ACC112 (cell line): ENCODE data around the gene KLF7.
"Not testable (repeated sequence)": the region's sequence is repeated elsewhere in the genome, so short reads cannot be mapped to it uniquely, and the experiment has no call there.

Experiments
- H2AFZ ChIP-seq: fragments of 200-600 bp; sonication (generic); one replicate; pipeline ENCODE4 v1.6.0; 2017; ENCODE audit warnings: antibody characterized with exemption, low read length; ENCODE audit not compliant: unreplicated experiment
- H3K27ac ChIP-seq: fragments of 200-600 bp; sonication (generic); 2 replicates; pipeline ENCODE4 v1.5.1; 2014; ENCODE audit warnings: low read depth, mild to moderate bottlenecking, antibody characterized with exemption, low read length, moderate library complexity
- H3K27me3 ChIP-seq: fragments of 200-600 bp; sonication (generic); 2 replicates; pipeline ENCODE4 v1.6.1; 2014; ENCODE audit warnings: mild to moderate bottlenecking, antibody characterized with exemption, low read length, moderate library complexity, mixed read lengths; ENCODE audit not compliant: insufficient read depth
- H3K36me3 ChIP-seq: fragments of 200-600 bp; sonication (generic); 2 replicates; pipeline ENCODE4 v1.6.1; 2016; ENCODE audit warnings: mild to moderate bottlenecking, antibody characterized with exemption, low read length, moderate library complexity, mixed read lengths; ENCODE audit not compliant: insufficient read depth
- H3K4me1 ChIP-seq: fragments of 200-600 bp; sonication (generic); one replicate; pipeline ENCODE4 v1.6.1; 2016; ENCODE audit warnings: low read length, mixed read lengths; ENCODE audit not compliant: insufficient read depth, unreplicated experiment, control insufficient read depth
- H3K4me3 ChIP-seq: fragments of 200-600 bp; sonication (generic); 2 replicates; pipeline ENCODE4 v1.5.1; 2014; ENCODE audit warnings: mild to moderate bottlenecking, low read depth, low read length
- H3K79me2 ChIP-seq: fragments of 200-600 bp; sonication (generic); one replicate; pipeline ENCODE4 v1.6.0; 2016; ENCODE audit warnings: low read length; ENCODE audit not compliant: control insufficient read depth, unreplicated experiment, insufficient read depth

Gene KLF7

DNA sequence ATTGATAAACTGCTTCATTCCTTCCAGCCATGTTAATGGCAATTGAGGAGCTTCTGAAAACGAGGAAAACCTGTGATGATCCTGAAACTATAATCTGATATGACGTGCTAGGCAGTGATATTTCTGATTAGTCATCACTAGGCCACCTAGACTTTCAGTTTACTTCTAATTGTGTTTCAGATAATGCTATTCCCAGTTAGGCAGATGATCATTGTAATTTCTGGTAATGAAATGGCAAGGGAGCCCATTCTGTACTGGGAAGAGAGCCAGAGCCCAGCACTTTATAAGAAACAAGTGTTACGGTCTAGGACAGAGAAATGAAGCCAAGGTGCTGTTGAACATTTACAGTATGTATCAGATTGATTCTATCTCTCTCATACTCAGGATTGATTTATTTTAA is 120.2 kb downstream of the KLF7 start:
- H3K36me3 ChIP-seq = no peaks in the 10 kb centered on the region
- H3K27me3 ChIP-seq = no peaks in the 10 kb centered on the region
- no peak overlapping the region for H3K27ac ChIP-seq
- no peak overlapping the region for H2AFZ ChIP-seq
- H3K79me2 ChIP-seq = no peaks in the 10 kb centered on the region
- peaks cover 15% of the 10 kb centered on the region for H3K4me1 ChIP-seq
- H3K4me3 ChIP-seq = no peak overlapping the region

DNA sequence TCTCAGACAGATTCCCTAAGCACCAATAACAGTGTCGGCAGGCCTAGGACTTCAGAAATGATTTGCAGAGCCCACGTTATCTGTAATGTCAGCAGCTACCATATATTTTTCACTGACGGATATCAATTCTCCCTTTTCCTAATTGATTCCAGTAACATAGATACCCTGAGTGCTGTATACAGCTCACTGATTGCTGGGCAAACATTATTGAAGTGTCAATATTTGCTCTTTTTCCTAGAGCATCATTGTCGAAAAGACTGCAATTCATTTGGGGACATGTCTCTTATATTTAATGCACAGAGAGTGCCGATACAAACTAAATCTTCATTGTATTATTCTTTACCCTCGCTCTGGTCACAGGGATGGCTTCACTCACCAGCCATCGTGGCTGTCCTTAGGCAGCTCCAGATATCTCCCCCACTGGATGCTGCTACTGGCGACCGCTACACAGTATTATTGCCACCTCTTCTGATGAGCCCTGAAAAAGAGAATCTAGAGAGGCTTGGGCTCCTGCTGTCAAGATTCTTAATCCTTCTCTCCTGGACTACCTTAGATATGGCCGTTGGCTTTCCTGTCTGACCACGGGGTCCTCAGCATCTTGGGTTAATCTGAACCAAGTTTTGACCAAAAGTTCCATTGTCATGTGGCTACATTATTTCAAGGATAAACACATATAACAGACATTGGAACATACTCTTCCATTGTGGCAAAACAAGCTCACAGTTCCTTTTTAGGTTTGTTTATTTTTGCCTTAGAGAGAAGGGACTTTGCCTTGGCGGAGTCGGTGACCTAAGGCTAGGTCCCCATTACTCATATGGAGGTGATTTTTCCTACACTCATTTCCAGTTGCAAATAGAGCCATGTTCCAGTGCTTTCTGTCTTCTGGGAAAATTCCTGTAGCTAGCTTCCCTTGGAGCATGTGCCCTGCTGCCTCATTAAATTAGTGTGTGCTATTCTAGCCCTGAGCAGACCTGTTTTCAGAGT is 121.1 kb downstream of the KLF7 start:
- Histone ChIP-seq H3K27me3 (no peaks in the 10 kb centered on the region), H3K79me2 (no peaks in the 10 kb centered on the region), H3K27ac (no peak overlapping the region), H2AFZ (no peak overlapping the region), H3K36me3 (no peaks in the 10 kb centered on the region), H3K4me3 (no peak overlapping the region), H3K4me1 (peaks cover 15% of the 10 kb centered on the region)

DNA sequence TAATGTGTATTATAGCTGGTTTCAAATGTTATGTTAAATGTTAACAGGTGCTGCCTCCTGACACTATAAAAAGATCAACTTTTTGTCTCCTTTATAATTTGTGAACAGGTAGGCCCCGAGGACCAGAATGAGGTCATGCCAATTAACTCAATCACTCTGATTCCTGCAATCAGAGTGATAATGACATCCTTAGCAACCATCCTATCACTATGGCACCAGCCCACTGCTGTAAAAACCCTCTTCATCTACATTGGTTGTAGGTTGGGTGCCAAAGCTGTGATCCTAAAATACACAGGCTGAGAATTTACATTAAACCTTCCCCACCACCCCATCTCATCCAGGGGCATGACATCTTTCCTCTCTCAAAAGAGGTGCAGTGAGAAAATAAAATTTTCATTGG is 122.9 kb downstream of the KLF7 start:
- Histone ChIP-seq H3K36me3 (no peaks in the 10 kb centered on the region), H3K4me1 (peaks cover 15% of the 10 kb centered on the region), H3K27ac (no peak overlapping the region), H3K4me3 (no peak overlapping the region), H3K79me2 (no peaks in the 10 kb centered on the region), H3K27me3 (no peaks in the 10 kb centered on the region), H2AFZ (no peak overlapping the region)

DNA sequence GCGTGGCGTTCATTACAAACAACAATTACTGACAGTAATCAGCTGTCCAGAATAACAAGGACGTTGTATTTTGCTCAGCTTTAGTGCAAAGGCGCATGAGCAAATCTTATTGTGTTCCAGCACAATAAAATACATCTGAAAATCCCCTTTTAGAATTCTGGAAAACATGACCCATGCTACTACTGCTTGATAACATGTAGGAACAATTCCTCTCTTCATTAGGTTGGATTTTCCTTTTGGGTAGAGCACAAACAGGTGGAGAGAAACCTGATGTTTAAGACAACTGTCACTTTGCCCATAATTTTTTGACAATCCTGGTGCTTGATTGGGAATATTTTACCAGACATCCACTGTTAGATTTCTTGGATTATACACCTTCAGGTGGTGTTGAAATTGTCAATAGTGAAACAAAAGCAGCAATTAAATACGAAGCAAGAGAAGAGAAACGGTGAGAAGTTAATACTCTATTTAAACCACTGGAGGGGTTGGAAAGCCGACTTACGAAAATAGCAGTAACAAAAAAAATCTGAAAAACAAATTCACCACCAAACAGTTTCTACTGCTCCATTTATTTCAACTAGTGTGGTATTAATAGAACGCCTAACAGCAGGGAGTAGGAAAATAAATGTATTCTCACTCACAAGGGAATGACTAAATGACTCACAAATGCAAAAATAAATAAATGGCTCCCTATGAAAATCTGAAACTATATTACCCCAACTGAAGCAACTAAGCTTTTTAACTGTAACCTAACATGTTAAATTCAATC is 123.8 kb downstream of the KLF7 start:
- Histone ChIP-seq H3K79me2 (no peaks in the 10 kb centered on the region), H3K36me3 (no peaks in the 10 kb centered on the region), H3K27ac (no peak overlapping the region), H3K4me3 (0 out of 2 replicates have a peak overlapping the region, but pooled peaks have one; percentile 21), H3K27me3 (no peaks in the 10 kb centered on the region), H3K4me1 (peaks cover 15% of the 10 kb centered on the region), H2AFZ (peak overlapping the region; percentile 35)

DNA sequence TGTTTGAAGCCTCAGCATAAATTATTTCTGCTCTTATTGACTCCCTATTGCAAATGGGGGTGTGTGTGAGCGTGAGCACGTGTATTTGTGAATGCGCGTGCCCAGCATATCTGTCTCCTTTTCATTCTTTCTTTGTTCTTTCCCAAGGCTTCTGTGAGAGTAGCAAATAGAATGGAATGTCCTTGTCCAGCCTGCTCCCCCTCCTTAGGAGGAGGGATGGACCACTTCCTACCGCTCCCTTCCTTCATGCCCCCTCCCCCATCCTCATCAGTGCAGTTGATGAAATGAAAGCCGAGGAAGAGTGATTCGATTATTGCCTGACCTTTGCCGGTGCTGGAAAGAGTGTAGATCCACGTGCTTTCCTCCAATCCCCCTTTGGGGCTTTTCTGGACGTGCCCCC is 124.5 kb downstream of the KLF7 start:
- no peak overlapping the region for H3K27ac ChIP-seq
- H3K36me3 ChIP-seq = no peaks in the 10 kb centered on the region
- H3K4me3 ChIP-seq = peak overlapping the region; percentile 56

DNA sequence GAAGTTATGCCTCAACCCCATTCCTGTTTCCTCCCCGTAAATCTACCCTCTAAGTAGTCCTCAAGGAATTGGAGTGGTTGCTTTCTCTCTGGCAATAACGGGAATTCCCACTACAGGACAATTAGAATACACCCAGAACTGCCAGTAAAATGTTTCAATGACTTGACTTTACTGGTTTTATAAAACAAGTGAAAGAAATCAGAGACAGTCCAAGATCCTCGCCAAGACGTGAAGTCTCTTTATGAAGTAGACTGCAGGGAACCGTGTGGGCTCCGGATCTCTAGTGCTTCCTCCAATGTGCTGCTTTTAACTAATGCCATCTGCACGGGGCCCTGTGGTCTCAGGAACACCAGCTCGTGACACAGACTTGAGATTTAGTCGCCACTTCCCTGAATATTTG is 125.1 kb downstream of the KLF7 start:
- no peaks in the 10 kb centered on the region for H3K27me3 ChIP-seq
- H3K4me3 ChIP-seq = no peak overlapping the region
- peak overlapping the region; percentile 1 for H2AFZ ChIP-seq
- peaks cover 11% of the 10 kb centered on the region for H3K4me1 ChIP-seq
- no peaks in the 10 kb centered on the region for H3K79me2 ChIP-seq
- no peak overlapping the region for H3K27ac ChIP-seq
- H3K36me3 ChIP-seq = no peaks in the 10 kb centered on the region

More for the DNA sequence above, 124.5 kb downstream of the KLF7 start:
- Histone ChIP-seq H3K79me2 (no peaks in the 10 kb centered on the region), H2AFZ (no peak overlapping the region), H3K4me1 (peaks cover 11% of the 10 kb centered on the region), H3K27me3 (no peaks in the 10 kb centered on the region)

DNA sequence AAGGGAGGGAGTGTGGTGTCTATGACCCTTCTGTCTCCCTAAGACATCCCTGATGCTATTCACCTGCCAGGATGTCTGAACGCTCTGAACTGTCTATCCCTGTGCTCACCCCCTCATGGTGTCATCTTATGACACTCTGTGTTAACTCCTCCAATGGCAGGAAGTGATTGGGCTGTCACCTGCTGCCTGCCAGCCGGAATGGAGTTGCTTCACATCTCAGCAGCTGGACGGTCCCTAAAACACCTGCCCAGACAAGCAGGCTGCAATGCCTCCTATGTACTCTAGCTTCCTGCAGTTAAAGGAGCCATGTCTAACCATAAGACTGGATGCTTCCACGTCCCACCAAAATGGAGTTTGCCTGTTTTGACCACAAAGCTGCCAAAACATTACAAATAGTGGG is 126.5 kb downstream of the KLF7 start:
- Histone ChIP-seq H3K36me3 (no peaks in the 10 kb centered on the region), H3K27ac (no peak overlapping the region), H3K4me1 (peaks cover 11% of the 10 kb centered on the region), H3K4me3 (no peak overlapping the region), H3K27me3 (no peaks in the 10 kb centered on the region), H3K79me2 (no peaks in the 10 kb centered on the region), H2AFZ (no peak overlapping the region)

DNA sequence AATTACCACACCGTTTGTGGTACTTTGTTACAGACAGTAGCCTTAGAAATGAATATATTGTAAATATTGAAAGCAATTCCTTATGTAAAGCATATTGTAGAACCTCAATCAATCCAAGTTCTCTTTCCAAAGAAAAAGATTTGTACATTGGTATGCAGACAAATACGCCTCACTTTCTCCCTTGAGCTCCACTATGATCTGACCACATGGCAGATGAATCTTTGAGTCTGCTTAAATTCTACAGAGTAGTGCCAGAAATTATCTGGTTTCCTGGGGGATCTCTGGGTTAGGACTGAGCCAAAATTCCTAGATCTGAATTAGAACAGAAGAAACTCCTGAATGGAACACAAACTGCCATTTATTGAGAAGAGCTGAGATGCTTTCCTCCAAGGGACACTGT is 127.4 kb downstream of the KLF7 start:
- Histone ChIP-seq H3K36me3 (no peaks in the 10 kb centered on the region), H3K4me1 (peaks cover 11% of the 10 kb centered on the region), H3K79me2 (no peaks in the 10 kb centered on the region), H2AFZ (no peak overlapping the region), H3K27me3 (no peaks in the 10 kb centered on the region), H3K27ac (no peak overlapping the region), H3K4me3 (no peak overlapping the region)

DNA sequence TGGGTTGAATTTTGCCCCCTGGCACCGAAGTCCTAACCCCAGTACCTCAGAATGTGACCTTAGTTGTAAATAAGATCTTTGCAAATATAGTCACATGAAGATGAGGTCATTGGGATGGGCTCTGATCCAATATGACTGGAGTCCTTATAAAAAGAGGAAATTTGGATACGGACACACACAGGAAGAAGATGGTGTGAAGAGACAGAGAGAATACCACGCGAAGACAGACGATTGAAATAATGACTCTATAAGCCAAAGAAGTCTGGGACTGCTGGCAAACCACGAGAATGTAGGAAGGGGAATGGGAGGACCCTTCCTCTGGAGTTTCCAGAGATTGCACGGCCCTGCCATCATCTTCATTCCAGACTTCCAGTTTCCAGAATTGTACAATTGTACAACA is 127.9 kb downstream of the KLF7 start:
- Histone ChIP-seq H3K4me1 (peaks cover 11% of the 10 kb centered on the region), H3K4me3 (no peak overlapping the region), H3K27me3 (no peaks in the 10 kb centered on the region), H2AFZ (no peak overlapping the region), H3K27ac (no peak overlapping the region), H3K79me2 (no peaks in the 10 kb centered on the region), H3K36me3 (no peaks in the 10 kb centered on the region)

DNA sequence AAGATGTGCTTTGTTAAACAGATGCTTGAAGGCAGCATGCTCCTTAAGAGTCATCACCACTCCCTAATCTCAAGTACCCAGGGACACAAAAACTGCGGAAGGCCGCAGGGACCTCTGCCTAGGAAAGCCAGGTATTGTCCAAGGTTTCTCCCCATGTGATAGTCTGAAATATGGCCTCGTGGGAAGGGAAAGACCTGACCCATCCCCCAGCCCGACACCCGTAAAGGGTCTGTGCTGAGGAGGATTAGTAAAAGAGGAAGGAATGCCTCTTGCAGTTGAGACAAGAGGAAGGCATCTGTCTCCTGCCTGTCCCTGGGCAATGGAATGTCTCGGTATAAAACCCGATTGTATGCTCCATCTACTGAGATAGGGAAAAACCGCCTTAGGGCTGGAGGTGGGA is 128.7 kb downstream of the KLF7 start:
- not testable (repeated sequence) for H3K36me3 ChIP-seq, H3K27ac ChIP-seq, H3K79me2 ChIP-seq, H3K4me3 ChIP-seq, H3K4me1 ChIP-seq, H3K27me3 ChIP-seq, H2AFZ ChIP-seq
